RWPE2 (cell line): ENCODE results near the gene BBS1.

ENCODE experiments used
- ATAC-seq: fragments of 200-7000 bp; cut with Tn5 transposase; 3 replicates; pipeline ENCODE4 v1.9.1; 2021; ENCODE audit warnings: low read depth
- DNase-seq: peaks from one replicate; pipeline ENCODE4 v3.0.0-alpha.2; 2020; ENCODE audit warnings: low spot score
- H3K27ac ChIP-seq: fragments of 450-650 bp; 2 replicates; pipeline ENCODE4 v1.5.1; 2017; ENCODE audit warnings: mild to moderate bottlenecking; ENCODE audit not compliant: poor library complexity, severe bottlenecking
- H3K27me3 ChIP-seq: fragments of 250-450 bp; sonication (Bioruptor Pico); 2 replicates; pipeline ENCODE4 v1.5.1; 2021; ENCODE audit warnings: mild to moderate bottlenecking, moderate library complexity; ENCODE audit not compliant: insufficient read depth, poor library complexity, severe bottlenecking
- H3K36me3 ChIP-seq: fragments of 250-450 bp; sonication (Bioruptor Pico); 2 replicates; pipeline ENCODE4 v1.5.1; 2020; ENCODE audit warnings: low read depth, mild to moderate bottlenecking, moderate library complexity
- H3K4me1 ChIP-seq: fragments of 250-450 bp; sonication (Bioruptor Pico); 2 replicates; pipeline ENCODE4 v1.5.1; 2021; ENCODE audit warnings: mild to moderate bottlenecking, moderate library complexity; ENCODE audit not compliant: insufficient read depth, poor library complexity, severe bottlenecking
- H3K4me3 ChIP-seq: fragments of 250-450 bp; sonication (Bioruptor Pico); 2 replicates; pipeline ENCODE4 v1.5.1; 2021; ENCODE audit warnings: mild to moderate bottlenecking, moderate library complexity; ENCODE audit not compliant: severe bottlenecking
- H3K9me3 ChIP-seq: fragments of 250-450 bp; sonication (Bioruptor Pico); 2 replicates; pipeline ENCODE4 v1.5.1; 2021; ENCODE audit warnings: mild to moderate bottlenecking, moderate library complexity; ENCODE audit not compliant: severe bottlenecking
- TF ChIP-seq, protein P1 (sequence below): fragments of 450-650 bp; IDR thresholded peaks from one replicate; pipeline ENCODE4 v1.5.1; 2017; ENCODE audit warnings: mild to moderate bottlenecking, moderate library complexity; ENCODE audit not compliant: poor library complexity, severe bottlenecking

The BBS1 gene

DNA sequence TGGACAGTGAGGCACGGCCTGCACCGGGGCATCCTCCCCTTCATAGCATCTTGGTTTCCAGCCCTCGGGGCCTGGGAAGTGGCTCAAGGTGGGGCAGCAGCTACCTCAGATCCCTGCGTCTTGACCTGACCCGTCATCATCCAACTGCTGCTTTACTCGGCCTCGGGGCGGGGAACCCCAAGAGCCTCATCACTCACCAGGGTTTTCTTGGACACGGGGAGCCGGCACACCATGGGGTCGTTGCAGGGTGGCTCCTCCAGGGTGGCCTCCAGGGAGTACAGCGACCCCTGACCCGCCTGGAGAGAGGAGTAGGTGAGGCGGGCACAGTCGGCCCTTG is 57.3 kb downstream of the BBS1 start:
- Histone ChIP-seq H3K36me3 (no peaks in the 10 kb centered on the region), H3K27ac (no peak overlapping the region), H3K4me3 (peak overlapping the region; percentile 45), H3K9me3 (no peaks in the 10 kb centered on the region), H3K27me3 (no peaks in the 10 kb centered on the region), H3K4me1 (no peaks in the 10 kb centered on the region)
- no peak for DNase-seq
- ATAC-seq: no peak
- TF ChIP-seq, protein P1, sequence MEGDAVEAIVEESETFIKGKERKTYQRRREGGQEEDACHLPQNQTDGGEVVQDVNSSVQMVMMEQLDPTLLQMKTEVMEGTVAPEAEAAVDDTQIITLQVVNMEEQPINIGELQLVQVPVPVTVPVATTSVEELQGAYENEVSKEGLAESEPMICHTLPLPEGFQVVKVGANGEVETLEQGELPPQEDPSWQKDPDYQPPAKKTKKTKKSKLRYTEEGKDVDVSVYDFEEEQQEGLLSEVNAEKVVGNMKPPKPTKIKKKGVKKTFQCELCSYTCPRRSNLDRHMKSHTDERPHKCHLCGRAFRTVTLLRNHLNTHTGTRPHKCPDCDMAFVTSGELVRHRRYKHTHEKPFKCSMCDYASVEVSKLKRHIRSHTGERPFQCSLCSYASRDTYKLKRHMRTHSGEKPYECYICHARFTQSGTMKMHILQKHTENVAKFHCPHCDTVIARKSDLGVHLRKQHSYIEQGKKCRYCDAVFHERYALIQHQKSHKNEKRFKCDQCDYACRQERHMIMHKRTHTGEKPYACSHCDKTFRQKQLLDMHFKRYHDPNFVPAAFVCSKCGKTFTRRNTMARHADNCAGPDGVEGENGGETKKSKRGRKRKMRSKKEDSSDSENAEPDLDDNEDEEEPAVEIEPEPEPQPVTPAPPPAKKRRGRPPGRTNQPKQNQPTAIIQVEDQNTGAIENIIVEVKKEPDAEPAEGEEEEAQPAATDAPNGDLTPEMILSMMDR: no peak

DNA sequence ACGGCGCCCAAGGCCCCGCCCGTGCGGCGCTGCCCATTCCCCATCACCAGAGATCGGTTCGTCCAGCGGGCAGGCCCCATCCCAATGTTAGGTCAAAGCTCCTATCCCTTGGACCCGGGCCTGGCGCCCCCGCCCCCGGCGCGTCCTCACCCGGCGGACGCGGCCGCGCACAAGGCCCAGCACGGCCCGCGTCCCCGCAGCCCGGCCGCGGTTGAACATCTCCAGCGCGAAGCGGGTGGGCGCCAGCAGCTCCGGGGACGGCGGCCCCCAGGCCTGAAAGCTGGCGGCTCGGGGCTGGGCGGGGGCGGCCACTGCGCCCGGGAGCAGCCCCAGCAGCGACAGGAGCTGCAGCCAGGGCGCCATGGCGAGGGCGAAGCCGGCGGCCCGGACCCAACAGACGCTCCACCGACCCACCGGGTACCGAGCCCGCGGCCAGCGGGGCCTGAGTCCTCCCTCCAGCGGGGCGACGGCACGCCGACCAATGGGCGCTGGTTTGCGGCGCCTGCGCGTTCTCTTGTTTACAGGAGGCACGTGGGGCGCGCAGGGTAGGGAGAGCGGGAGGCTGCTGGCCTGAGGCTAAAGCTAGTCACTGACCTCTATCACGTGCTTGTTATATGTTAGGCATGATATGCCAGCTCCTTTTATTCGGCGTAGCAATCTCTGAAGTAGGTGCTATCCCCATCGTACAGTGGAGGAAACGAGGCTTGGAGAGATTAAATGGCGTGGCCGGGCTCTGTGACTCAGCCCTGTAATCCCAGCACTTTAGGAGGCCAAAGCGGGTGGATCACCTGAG is 57.9 kb downstream of the BBS1 start, which contains the start of gene CTSF:
CTSF (minus strand) TSS at position 483 of the 793 bp plus-strand sequence; CDS start at position 363, 120 bp downstream.
- peak within 1 kb of the TSS; percentile 45 for H3K4me3 ChIP-seq

DNA sequence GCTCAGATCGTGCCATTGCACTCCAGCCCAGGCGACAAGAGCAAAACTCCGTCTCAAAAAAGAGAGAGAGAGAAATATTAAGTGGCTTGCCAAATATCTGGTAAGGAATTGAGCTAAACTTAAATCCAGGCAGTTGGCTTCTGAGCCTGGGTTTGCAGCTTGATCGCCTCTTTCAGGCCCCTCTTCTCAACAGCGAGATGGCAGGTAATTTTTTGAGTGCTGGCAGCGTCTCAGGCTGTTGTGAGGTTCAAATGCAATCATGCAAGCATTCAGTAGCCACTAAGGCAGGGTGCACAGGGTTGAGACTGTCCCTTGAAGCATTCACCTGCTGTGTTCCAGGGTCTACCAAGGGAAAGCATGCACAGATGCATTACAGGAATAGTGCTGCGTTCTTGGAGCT is 58.6 kb downstream of the BBS1 start:
- TF ChIP-seq, protein P1: no peak
- ATAC-seq (no peak), DNase-seq (no peak)
- Histone ChIP-seq H3K27me3 (no peaks in the 10 kb centered on the region), H3K9me3 (no peaks in the 10 kb centered on the region), H3K27ac (no peak overlapping the region), H3K36me3 (no peaks in the 10 kb centered on the region), H3K4me1 (no peaks in the 10 kb centered on the region), H3K4me3 (no peak overlapping the region)

More for the DNA sequence above, 57.9 kb downstream of the BBS1 start, which contains the start of gene CTSF:
- ATAC-seq: peak; percentile 87
- no peaks in the 10 kb centered on the region for H3K9me3 ChIP-seq
- H3K4me1 ChIP-seq: no peaks in the 10 kb centered on the region
- no peaks in the 10 kb centered on the region for H3K36me3 ChIP-seq
- TF ChIP-seq, protein P1: no peak
- no peak within 1 kb of the TSS for H3K27ac ChIP-seq
- peak; percentile 86 for DNase-seq
- no peaks in the 10 kb centered on the region for H3K27me3 ChIP-seq

DNA sequence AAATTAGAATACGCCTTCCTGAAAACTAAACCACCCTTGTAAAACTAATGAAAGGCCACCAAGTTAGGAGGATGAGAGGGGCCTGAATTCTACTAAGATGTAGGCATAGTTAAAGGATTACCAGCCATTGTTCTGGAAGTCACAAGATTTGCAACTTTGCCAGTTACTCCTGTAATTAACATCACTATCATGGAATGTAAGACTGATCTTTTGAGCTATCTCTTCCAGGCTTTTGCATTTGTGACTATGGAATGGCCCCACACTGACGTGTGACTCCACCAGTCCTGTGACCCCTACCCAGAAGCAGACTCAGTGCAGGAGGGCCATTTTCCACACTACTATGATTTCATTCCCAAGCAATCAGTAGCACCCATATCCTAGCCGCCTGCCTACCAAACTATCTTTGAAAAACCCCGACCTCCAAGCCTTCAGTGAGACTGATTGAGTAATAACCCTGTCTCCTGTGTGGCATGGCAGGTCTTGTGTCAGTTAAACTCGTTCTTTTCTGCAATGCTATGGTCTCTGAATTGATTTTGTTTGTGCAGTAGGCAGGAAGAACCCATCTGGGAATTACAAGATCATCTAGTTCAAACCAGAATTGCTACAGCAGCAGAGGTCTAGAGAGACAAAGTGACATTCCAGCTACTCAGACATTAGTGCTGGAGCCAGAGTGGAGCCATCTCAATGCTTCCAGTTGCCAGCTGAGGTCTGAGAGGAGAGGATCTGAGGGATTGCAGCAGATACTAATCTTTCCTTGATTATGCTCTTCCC is 59.8 kb downstream of the BBS1 start:
- H3K9me3 ChIP-seq: no peaks in the 10 kb centered on the region
- no peak for ATAC-seq
- no peak for DNase-seq

More for the DNA sequence above, 59.8 kb downstream of the BBS1 start:
- no peaks in the 10 kb centered on the region for H3K4me1 ChIP-seq
- TF ChIP-seq, protein P1: no peak
- no peaks in the 10 kb centered on the region for H3K27me3 ChIP-seq
- no peak overlapping the region for H3K27ac ChIP-seq
- no peaks in the 10 kb centered on the region for H3K36me3 ChIP-seq
- H3K4me3 ChIP-seq: no peak overlapping the region
